ENCODE measurements around the gene COL3A1. TPM values are rescaled to one million over a fixed set of nuclear protein-coding genes. Genes with fewer than 3 reads are reported as not detected.
A peak's percentile ranks its signal among the peaks of the same experiment; 100 is the strongest.

The COL3A1 gene
- total RNA-seq, 3 donors from 2014 or later, result 68.2 to 321 (median 299) TPM

- no peak for TF ChIP-seq CTCF (IDR thresholded peaks at IDR 0.05)
- ATAC-seq (no peak), DNase-seq (peak in 2 of 3 donors; percentile 18 to 38)
- Histone ChIP-seq H3K9me3 (no peaks in the 10 kb centered on the region), H3K36me3 (ENCODE audit: low read depth) (no peaks in the 10 kb centered on the region), H3K4me1 (ENCODE audit: low read depth) (no peaks in the 10 kb centered on the region), H3K4me3 (no peak overlapping the region)
- intact Hi-C loops (cut with DNase I, micrococcal nuclease), result no loop called here
Measured at GRCh38 chr2:188944442-188944841, 29.7 kb upstream of the COL3A1 start.

GRCh38 chr2:188949046-188949818 is 24.9 kb upstream of the COL3A1 start:
- intact Hi-C loops (cut with DNase I, micrococcal nuclease), result no loop called here
- Histone ChIP-seq H3K4me1 (ENCODE audit: low read depth) (no peaks in the 10 kb centered on the region), H3K4me3 (no peak overlapping the region), H3K36me3 (ENCODE audit: low read depth) (no peaks in the 10 kb centered on the region), H3K9me3 (no peaks in the 10 kb centered on the region)
- no peak for ATAC-seq
- no peak for TF ChIP-seq CTCF (IDR thresholded peaks at IDR 0.05)
- no peak for DNase-seq

- TF ChIP-seq CTCF (IDR thresholded peaks at IDR 0.05), result no peak
- Histone ChIP-seq H3K4me3 (no peak overlapping the region), H3K36me3 (ENCODE audit: low read depth) (no peaks in the 10 kb centered on the region), H3K4me1 (ENCODE audit: low read depth) (no peaks in the 10 kb centered on the region), H3K9me3 (no peaks in the 10 kb centered on the region)
- no peak for ATAC-seq
- no peak for DNase-seq
- intact Hi-C loops (cut with DNase I, micrococcal nuclease), result no loop called here
Measured at GRCh38 chr2:188952901-188953300, 21.3 kb upstream of the COL3A1 start.

GRCh38 chr2:188956290-188956689 is 17.9 kb upstream of the COL3A1 start:
- Histone ChIP-seq H3K9me3 (no peaks in the 10 kb centered on the region), H3K4me3 (no peak overlapping the region), H3K4me1 (ENCODE audit: low read depth) (no peaks in the 10 kb centered on the region), H3K36me3 (ENCODE audit: low read depth) (no peaks in the 10 kb centered on the region)
- ATAC-seq, result no peak
- intact Hi-C loops (cut with DNase I, micrococcal nuclease), result no loop called here
- no peak for DNase-seq
- TF ChIP-seq CTCF (IDR thresholded peaks at IDR 0.05), result no peak

GRCh38 chr2:188956961-188957360 is 17.2 kb upstream of the COL3A1 start:
- Histone ChIP-seq H3K4me1 (ENCODE audit: low read depth) (no peaks in the 10 kb centered on the region), H3K4me3 (no peak overlapping the region), H3K9me3 (no peaks in the 10 kb centered on the region), H3K36me3 (ENCODE audit: low read depth) (no peaks in the 10 kb centered on the region)
- no peak for TF ChIP-seq CTCF (IDR thresholded peaks at IDR 0.05)
- intact Hi-C loops (cut with DNase I, micrococcal nuclease), result no loop called here
- DNase-seq (no peak), ATAC-seq (no peak)

All from mucosa of descending colon (tissue), 3 donors.